K562 (cell line): Measurements from ENCODE around the gene OPTN. TPM values are rescaled to one million over a fixed set of nuclear protein-coding genes. Genes with fewer than 3 reads are reported as not detected.

Source experiments
- MGA ChIP-seq: fragments of 450-650 bp; IDR thresholded peaks from 2 replicates; pipeline ENCODE4 v1.6.1; 2016; ENCODE audit warnings: mild to moderate bottlenecking, moderate library complexity
- ZBTB40 ChIP-seq, 2 experiments: fragments of 450-650 bp in 1 of 2; sonication (generic) in 1 of 2; formaldehyde crosslinking in 1 of 2; IDR thresholded peaks; 2 replicates each; pipeline versions ENCODE4 v1.7.1 to v1.9.0; 2016 to 2022; ENCODE audit warnings: inconsistent platforms in 1 of 2, mild to moderate bottlenecking in 1 of 2, missing genetic modification reagents in 1 of 2
- ZKSCAN1 ChIP-seq: fragments of 150-350 bp; IDR thresholded peaks from 2 replicates; pipeline ENCODE4 v1.6.1; 2016; ENCODE audit warnings: low read depth, low read length
- ZNF76 ChIP-seq: fragments of 250-450 bp; sonication (Bioruptor Pico); IDR thresholded peaks from 2 replicates; pipeline ENCODE4 v1.4.0; 2020; ENCODE audit warnings: mild to moderate bottlenecking, moderate library complexity, borderline replicate concordance
- polyA plus RNA-seq, 8 experiments: library from polyadenylated mRNA; depleted of rRNA in 4 of 8; stranded (reverse) in 5 of 8; unstranded in 3 of 8; fragments of >200 nt; fragmentation: Nextera tagmentation in 2 of 8; fragmentation: Illumina TruSeq in 1 of 8; extraction: Ambion mirVana in 2 of 8; extraction: Trizol in 1 of 8; gene quantifications; 2 replicates each; pipeline versions ENCODE4 v1.2.1 to v1.2.3, GENCODE V29; 2011 to 2014; ENCODE audit warnings: inconsistent platforms in 1 of 8, missing spikeins in 1 of 8
- total RNA-seq, 7 experiments: library from RNA; depleted of rRNA in 6 of 7; stranded (reverse); fragments of >200 nt in 6 of 7; fragmentation: Illumina TruSeq in 2 of 7; extraction: Trizol in 2 of 7; gene quantifications; 2 replicates each; pipeline versions ENCODE4 v1.2.1 to v1.2.3, GENCODE V29; 2011 to 2021; ENCODE audit warnings: low replicate concordance in 1 of 7

OPTN gene
- total and polyA plus RNA-seq, 9 of the 15 experiments (the other 6 are each of a cell fraction or from before 2014, with no cell fraction given) = 2.2 to 6.8 (median 5.0) TPM

- TF ChIP-seq ZBTB40 (IDR thresholded peaks at IDR 0.05) (0 out of 2 replicates have a peak, but pooled peaks have one; percentile 11), ZBTB40 (CRISPR knock-in tag; IDR thresholded peaks at IDR 0.05) (no peak), ZKSCAN1 (no peak), MGA (0 out of 2 replicates have a peak, but pooled peaks have one; percentile 20), ZNF76 (CRISPR knock-in tag) (no peak)
Measured at GRCh38 chr10:13161857-13162271, 61.9 kb downstream of the OPTN start (continued).
